Measurements from ENCODE around the gene SORCS3.

- TF ChIP-seq CTCF (IDR thresholded peaks at IDR 0.05) (no peak), ZFX (IDR thresholded peaks at IDR 0.05; ENCODE audit: borderline replicate concordance) (no peak)
Observed at GRCh38 chr10:104639590-104640338, 1.3 kb upstream of the SORCS3 start.
